Fibroblast of mammary gland (primary cell): ENCODE results near the gene CELF5.

Experiments
- DNase-seq: peaks from one replicate; pipeline ENCODE4 v3.0.0-alpha.2; 2010; ENCODE audit warnings: low read depth
- H3K4me3 ChIP-seq: 2 replicates; pipeline ENCODE4 v1.5.1; 2011; ENCODE audit warnings: low read depth, mild to moderate bottlenecking, low read length, moderate library complexity; ENCODE audit not compliant: control insufficient read depth
- CTCF ChIP-seq: conservative IDR thresholded peaks from 2 replicates; pipeline ENCODE4 v1.5.1; 2011; ENCODE audit warnings: low read depth, low read length, inconsistent platforms; ENCODE audit not compliant: control insufficient read depth, insufficient read depth

CELF5 gene

GRCh38 chr19:3192228-3192635 is 32.2 kb upstream of the CELF5 start:
- TF ChIP-seq CTCF = no peak
- no peak for DNase-seq
- H3K4me3 ChIP-seq = no peak overlapping the region

DNA sequence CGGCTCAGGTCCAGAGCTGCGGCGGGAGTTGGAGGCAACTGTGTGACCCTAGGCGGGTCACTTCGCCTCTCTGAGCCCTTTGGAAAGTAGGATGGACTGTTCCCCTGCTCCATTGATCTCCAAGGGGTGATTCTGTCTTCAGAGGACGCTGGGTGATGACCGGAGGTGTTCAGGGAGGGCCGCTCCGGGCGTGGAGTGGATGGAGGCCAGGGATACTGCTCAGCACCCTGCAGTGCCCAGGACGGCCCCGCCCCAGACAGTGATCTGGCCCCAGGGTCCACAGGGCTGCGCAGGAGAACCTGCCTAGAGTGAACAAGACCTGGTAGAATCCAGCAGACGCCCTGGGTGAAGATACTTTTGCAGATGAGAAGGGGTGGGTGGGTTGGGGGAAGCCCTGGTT is 31.8 kb upstream of the CELF5 start:
- no peak for DNase-seq
- TF ChIP-seq CTCF = no peak
- no peak overlapping the region for H3K4me3 ChIP-seq

- no peak for DNase-seq
- TF ChIP-seq CTCF = no peak
- H3K4me3 ChIP-seq = no peak overlapping the region
Observed at GRCh38 chr19:3193256-3194105, 31.0 kb upstream of the CELF5 start.

DNA sequence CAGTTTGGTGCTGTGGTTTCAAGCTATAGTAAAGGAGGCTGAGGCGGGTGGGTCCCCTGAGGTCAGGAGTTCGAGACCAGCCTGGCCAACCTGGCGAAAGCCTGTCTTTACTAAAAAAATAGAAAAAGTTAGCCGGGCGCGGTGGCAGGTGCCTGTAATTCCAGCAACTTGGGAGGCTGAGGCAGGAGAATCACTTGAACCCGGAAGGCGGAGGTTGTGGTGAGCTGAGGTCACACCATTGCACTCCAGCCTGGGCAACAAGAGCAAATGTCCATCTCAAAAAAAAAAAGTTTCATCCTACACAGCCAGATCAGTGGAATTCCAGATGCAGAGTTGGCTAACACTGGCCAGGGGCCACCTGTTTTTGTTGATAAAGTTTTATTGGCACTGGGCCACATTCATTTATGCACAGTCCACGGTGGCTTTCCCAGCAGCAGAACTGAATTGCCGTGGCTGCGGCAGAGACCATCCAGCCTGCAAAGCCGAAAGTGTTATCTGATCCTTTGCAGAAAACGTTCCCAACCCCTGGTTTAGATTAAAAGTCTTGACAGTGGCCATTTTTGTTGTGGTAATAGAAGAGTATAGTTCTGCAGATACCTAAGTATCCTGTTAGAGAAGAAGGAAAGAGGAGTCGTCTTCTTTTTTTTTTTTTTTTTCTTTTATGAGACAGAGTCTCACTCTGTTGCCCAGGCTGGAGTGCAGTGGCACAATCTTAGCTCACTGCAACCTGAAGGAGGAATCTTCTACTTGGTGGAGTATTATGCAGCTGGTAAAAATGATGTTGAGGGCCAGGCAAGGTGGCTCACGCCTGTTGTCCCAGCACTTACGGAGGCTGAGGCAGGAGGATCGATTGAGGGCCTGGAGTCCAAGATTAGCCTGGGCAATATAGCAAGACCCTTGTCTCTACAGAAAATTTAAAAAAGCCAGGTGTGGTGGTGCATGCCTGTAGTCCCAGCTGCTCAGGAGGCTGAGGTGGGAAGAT is 30.1 kb upstream of the CELF5 start:
- no peak overlapping the region for H3K4me3 ChIP-seq

DNA sequence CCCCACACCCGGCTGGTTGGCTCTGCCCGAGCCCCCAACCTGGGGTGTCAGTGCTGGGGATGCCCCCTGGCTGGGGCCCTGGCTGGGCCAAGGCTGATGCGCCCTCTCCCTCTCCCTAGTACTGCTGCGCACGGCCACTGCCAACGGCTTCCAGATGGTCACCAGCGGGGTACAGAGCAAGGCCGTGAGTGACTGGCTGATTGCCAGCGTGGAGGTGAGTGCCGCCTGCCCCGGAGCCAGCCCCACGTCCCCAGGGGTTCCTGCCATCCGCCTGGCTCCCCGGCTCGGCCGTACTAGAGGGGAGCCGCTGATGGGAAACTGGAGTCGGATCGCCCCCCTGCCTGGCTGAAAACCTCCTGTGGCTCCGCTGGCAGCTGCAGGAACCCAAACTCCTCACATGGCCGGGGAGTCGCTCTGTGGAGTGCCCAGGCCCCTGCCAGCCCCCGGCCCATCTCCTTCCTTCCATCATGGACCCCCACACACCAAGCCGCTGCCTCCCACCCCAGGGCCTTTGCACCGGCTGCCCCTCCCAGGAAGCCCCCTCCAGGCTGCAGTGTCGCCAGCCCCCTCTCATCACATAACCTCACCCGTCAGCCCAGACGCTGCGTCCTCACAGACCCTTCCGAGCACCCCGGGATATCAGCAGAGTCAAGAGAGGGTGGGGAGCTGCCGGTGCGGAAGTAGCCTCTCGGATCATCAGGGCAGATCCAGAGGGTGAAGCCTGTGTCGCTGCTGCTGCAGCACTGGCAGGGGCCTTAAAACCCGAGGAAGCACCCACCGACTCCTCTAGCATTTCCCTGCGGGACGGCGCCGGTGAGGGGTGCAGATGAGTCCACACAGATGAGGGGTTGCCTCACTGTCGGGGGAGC is 28.2 kb upstream of the CELF5 start:
- TF ChIP-seq CTCF = no peak
- DNase-seq = no peak
- no peak overlapping the region for H3K4me3 ChIP-seq

More for the DNA sequence above, 30.1 kb upstream of the CELF5 start:
- DNase-seq = no peak
- TF ChIP-seq CTCF = no peak

- TF ChIP-seq CTCF = no peak
- no peak for DNase-seq
- no peak overlapping the region for H3K4me3 ChIP-seq
Observed at GRCh38 chr19:3196933-3197205, 27.6 kb upstream of the CELF5 start.
